GM18867 (cell line): ENCODE results near the gene RPL4.
"Not testable (repeated sequence)": the region's sequence is repeated elsewhere in the genome, so short reads cannot be mapped to it uniquely, and the experiment has no call there.

ENCODE experiments used
- ATAC-seq: cut with Tn5 transposase; IDR thresholded peaks from one replicate; pipeline ENCODE4 v1.9.1; 2021; ENCODE audit warnings: mild to moderate bottlenecking, moderate library complexity; ENCODE audit not compliant: unreplicated experiment

Gene RPL4

GRCh38 chr15:66504563-66505429, at the start of gene RPL4, which contains the start of gene ZWILCH:
Gene RPL4 (minus strand): TSS chr15:66504855. CDS start chr15:66504790, 65 bp downstream.
Gene ZWILCH (plus strand): TSS chr15:66505326. CDS start chr15:66505339, 13 bp downstream.
- ATAC-seq: peak; percentile 75

GRCh38 chr15:66545255-66545654, 40.6 kb upstream of the RPL4 start:
- ATAC-seq: no peak

- no peak for ATAC-seq
Observed at GRCh38 chr15:66542896-66543295, 38.2 kb upstream of the RPL4 start.

- ATAC-seq: no peak
Observed at GRCh38 chr15:66535056-66535455, 30.4 kb upstream of the RPL4 start.

- no peak for ATAC-seq
Observed at GRCh38 chr15:66524838-66525237, 20.2 kb upstream of the RPL4 start.

GRCh38 chr15:66523926-66524325, 19.3 kb upstream of the RPL4 start:
- ATAC-seq: no peak

GRCh38 chr15:66515901-66516322, 11.3 kb upstream of the RPL4 start:
- no peak for ATAC-seq

- no peak for ATAC-seq
Observed at GRCh38 chr15:66514586-66514985, 9.9 kb upstream of the RPL4 start.

GRCh38 chr15:66508293-66508883, 3.7 kb upstream of the RPL4 start:
- ATAC-seq: no peak

GRCh38 chr15:66505818-66506217, 1.2 kb upstream of the RPL4 start:
- no peak for ATAC-seq

- ATAC-seq: no peak
Observed at GRCh38 chr15:66505430-66505811, 766 bp upstream of the RPL4 start.

GRCh38 chr15:66503780-66504562, 684 bp downstream of the RPL4 start:
- no peak for ATAC-seq

- ATAC-seq: not testable (repeated sequence)
Observed at GRCh38 chr15:66503041-66503648, 1.5 kb downstream of the RPL4 start.

GRCh38 chr15:66502491-66502890, 2.2 kb downstream of the RPL4 start:
- ATAC-seq: no peak

GRCh38 chr15:66500346-66500745, 4.3 kb downstream of the RPL4 start:
- ATAC-seq: not testable (repeated sequence)

- ATAC-seq: no peak
Observed at GRCh38 chr15:66498501-66499386, 5.9 kb downstream of the RPL4 start.

- ATAC-seq: peak; percentile 81
Observed at GRCh38 chr15:66497502-66498455, 6.9 kb downstream of the RPL4 start, which contains the start of gene SNAPC5. Gene SNAPC5 (minus strand): TSS chr15:66497762. CDS start chr15:66497731, 31 bp downstream.

- peak; percentile 12 for ATAC-seq
Observed at GRCh38 chr15:66496951-66497501, 7.6 kb downstream of the RPL4 start.
